Stimulated activated CD8-positive, alpha-beta memory T cell treated with anti-CD3 and anti-CD28 coated beads, Interleukin-2, amount 100 ng/mL, for 1 hour (primary cell): ENCODE measurements around the gene INPP5J.
"Not testable (repeated sequence)": the region's sequence is repeated elsewhere in the genome, so short reads cannot be mapped to it uniquely, and the experiment has no call there.

Experiments
- DNase-seq, 2 donors: peaks; one replicate each; pipeline ENCODE4 v3.0.0-alpha.2; 2020; ENCODE audit warnings: low read depth in 2 of 2

INPP5J gene, protein sequence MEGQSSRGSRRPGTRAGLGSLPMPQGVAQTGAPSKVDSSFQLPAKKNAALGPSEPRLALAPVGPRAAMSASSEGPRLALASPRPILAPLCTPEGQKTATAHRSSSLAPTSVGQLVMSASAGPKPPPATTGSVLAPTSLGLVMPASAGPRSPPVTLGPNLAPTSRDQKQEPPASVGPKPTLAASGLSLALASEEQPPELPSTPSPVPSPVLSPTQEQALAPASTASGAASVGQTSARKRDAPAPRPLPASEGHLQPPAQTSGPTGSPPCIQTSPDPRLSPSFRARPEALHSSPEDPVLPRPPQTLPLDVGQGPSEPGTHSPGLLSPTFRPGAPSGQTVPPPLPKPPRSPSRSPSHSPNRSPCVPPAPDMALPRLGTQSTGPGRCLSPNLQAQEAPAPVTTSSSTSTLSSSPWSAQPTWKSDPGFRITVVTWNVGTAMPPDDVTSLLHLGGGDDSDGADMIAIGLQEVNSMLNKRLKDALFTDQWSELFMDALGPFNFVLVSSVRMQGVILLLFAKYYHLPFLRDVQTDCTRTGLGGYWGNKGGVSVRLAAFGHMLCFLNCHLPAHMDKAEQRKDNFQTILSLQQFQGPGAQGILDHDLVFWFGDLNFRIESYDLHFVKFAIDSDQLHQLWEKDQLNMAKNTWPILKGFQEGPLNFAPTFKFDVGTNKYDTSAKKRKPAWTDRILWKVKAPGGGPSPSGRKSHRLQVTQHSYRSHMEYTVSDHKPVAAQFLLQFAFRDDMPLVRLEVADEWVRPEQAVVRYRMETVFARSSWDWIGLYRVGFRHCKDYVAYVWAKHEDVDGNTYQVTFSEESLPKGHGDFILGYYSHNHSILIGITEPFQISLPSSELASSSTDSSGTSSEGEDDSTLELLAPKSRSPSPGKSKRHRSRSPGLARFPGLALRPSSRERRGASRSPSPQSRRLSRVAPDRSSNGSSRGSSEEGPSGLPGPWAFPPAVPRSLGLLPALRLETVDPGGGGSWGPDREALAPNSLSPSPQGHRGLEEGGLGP

DNA sequence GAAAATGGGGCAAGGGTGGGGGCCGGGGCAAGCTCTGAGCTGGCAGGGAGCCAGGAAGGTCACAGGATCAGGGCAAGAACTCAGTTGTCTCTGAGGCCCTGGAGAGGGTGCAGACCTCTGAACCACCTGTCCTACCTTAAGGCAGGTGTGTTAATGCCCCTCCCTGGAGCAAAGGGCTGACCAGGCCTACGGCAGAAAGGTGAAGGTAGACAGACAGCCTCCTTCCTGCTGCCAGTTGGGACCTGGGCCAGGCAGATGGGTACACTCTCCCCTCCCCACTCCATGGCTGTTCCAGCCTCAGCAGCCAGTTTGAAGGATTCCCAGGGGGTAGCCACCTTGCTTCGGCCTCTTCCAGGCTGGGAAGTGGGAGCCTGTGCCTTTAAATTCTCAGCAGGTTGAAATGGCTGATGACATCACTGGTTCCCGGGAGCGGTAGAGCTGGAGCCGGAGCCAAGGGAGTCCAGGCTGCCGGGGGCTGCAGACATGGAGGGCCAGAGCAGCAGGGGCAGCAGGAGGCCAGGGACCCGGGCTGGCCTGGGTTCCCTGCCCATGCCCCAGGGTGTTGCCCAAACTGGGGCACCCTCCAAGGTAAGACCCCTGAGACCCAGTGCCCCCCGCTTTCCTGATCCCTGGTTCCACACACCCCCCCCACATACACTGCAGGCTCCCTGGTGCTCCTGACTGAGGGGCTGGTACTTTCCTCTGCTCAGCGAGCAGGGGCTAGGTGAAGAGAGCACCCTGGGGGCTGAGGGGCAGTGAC is at the start of gene INPP5J:
Gene INPP5J, plus strand, starts transcription at position 435 of the 760 bp plus-strand sequence. Its CDS starts 49 bp downstream, at position 484.
- DNase-seq = no peak

DNA sequence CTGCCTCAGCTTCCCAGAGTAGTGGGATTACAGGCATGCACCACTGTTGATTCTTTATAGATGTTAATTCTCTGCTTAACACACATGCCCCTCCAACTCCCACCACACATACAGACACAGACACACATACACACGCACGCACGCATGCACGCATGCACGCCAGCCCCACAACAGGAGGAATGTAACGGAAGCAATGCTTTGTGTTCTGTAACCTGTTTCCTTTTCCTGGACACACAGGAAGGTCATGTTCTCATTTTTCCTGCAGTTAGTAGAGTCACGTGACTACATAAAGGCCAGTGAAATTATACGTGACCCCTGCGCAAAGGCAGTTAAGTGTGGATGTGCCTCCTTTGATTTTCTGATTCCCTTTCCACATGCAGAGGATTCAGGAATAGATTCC is 49.6 kb upstream of the INPP5J start:
- DNase-seq = not testable (repeated sequence)

DNA sequence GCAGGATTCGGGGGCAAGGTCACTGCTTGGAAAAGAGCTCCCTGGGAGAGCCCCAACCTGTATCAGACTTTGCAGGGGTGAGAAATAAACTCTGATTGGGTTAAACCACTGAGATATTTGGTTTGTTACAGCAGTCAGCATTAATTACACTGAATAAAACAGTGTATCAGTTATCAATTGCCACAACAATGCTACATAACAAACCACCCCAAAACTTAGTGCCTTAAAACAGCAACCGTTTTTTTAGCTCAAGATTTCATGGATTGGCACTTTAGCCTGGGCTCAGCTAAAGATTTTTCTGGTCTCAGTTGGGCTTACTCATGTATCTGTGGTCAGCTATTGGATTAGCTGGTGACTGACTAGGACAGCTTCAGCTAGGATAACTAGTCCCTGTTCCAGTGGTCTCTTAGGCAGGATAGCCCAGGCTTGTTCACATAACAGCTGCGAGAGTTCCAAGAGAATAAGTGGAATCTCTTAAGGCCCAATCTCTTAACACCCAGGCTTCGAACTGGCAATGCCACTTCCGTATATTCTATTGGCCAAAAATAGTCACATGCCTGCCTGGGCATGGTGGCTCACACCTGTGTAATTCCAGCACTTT is 49.1 kb upstream of the INPP5J start:
- not testable (repeated sequence) for DNase-seq

DNA sequence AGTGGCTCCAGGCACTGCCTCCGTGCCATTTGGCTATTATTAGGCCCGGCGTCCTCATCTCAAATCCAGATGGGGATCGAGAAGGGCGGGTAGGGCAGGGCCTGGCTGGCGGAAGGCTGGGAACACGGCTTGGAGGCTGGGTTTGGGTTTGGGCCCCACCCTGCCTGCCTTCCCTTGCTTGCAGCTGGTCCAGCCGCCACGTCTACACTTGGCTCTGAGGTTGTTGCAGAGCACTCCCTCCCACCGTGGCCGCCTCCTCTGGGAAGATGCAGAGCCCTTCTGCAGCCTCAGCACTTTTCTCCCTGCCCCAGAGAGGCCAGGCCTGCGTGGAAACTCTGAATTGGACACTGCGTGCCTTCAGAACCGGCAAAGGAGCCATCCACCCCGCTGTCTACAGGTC is 46.8 kb upstream of the INPP5J start:
- DNase-seq = no peak

DNA sequence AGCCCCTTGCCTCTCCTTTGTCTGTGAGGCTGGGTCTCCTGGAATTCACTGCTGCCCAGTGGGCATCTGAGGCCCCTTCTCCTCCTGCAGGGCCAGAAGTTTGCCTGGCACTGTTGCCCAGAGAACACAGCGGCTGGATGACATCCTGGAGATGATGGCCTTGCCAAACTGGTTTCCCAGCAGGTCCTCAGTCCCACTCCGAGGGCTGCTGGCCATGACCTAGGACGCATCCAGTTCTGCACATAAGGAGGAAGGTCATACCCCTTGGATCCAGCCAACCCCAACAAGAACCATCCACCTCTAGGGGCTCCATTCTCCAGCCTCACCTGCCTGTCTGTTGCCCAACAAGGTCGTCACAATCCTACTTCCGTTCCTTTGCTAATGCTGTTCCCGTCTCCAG is 45.1 kb upstream of the INPP5J start:
- DNase-seq = no peak

DNA sequence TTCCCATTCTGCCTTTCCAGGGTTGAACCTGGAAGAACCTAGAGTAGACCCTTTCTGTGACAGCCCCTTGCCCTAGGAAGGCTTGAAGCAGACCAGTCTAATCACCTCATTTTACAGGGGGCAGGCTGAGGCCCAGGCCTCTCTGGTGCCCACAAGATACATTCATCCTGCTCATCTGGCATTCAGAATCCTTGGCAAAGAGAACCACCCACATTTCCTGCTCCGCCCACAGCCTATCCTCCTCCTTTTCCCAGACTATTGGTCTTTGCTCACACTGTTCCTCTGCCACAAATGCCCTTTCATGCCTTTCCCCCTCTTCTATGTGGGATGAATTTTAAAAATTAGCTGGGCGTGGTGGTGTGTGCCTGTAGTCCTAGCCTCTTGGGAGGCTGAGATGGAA is 44.4 kb upstream of the INPP5J start:
- DNase-seq = not testable (repeated sequence)

DNA sequence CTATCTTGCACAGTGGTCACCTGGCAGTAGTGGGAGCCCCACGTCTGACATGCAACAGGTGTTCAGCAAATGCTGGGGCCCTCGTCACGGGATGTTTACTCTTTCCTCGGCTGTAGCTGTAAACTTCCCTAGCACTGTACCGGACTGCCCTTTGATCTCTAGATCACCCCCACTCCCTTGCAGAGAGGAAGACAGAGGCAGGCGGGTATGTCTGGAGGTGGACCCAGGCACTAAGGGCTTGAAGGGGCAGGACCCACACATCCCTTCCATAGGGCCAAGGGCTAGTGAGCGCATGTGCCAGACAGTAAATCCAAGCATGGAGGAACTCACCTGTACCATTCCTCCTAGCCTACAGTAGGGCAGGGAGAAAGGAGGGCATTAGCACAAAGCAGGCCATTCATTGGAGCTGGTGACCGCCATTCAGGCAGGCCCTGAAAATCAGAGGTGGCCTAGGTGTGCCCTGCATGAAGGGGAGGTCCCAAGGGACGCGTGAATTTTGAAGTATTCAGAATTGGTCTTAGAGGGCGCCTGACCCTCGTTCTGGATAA is 43.6 kb upstream of the INPP5J start:
- no peak for DNase-seq

DNA sequence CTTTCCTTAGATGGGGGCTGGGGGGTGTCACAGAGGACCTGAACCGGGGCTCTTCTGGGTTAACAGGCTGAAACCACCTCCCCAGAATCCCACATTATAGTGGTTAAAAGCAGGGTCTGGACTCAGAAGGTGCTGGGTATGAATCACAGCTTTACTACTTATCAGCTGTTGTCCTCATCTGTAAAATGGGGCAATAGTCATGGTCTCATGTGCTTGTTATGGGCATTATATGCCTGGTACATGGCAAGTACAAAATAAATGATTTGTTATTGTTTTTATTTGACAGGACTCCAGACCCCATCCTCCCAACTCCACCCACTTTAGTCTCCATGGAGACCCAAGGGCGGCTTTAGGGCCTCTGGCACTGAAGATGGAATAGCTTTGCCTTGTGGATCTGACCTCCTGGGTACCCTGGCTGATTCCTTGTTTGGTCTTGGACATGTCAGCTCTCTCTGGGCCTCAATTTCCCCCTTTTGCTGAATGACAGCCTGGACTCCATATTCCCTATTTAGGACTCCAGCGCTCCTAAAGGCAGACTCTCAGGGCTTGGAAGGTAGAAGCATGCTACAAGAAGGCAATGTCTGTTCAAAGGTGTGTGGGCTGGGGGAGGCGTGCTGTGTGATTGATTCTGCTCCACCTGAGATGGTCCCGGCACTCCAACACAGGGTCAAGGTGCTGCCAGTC is 42.5 kb upstream of the INPP5J start:
- DNase-seq = no peak

DNA sequence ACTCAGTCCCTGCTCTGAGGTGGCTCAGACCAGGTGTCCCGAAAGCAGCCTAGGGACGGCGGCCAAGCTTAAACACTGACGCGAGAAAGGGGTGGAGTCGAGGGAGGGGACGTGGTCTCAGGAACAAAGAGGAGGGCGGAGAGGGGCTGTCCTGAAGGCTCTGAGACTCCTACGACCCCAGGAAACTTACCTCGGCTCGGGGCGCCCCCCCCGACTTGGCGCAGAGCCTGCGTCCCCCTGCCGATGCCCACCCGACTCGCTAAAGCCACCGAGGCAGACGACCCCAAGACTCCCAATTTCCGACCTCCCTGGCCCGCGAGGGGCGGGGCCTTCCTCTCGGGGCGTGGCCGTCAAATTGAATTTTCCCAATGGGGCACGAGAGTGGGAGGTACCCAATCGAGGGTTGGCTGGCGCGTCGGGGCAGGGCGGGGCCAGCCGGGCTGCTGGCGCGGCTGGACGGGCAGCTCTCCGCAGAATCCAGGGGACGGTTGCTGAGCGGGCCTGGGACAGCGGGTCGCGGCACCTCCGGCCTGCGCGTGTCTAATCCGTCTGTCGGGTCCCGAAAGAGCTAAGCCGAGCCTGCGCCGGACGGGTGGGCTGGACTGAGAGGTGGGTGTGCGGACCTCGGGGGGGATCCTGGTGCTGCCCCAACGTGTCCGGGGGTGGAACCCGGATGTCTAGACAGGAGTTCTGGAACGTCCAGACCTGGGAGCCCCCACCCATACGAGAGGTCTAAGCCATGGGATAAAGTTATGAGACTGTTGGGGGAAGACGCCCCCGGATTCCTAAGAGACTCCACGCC is 41.7 kb upstream of the INPP5J start, which contains the start of gene SMTN:
Gene SMTN, plus strand, starts transcription at position 471 of the 802 bp plus-strand sequence. CDS start 1,941 bp downstream, outside the sequence.
- DNase-seq = peak; percentile 71 to 83

DNA sequence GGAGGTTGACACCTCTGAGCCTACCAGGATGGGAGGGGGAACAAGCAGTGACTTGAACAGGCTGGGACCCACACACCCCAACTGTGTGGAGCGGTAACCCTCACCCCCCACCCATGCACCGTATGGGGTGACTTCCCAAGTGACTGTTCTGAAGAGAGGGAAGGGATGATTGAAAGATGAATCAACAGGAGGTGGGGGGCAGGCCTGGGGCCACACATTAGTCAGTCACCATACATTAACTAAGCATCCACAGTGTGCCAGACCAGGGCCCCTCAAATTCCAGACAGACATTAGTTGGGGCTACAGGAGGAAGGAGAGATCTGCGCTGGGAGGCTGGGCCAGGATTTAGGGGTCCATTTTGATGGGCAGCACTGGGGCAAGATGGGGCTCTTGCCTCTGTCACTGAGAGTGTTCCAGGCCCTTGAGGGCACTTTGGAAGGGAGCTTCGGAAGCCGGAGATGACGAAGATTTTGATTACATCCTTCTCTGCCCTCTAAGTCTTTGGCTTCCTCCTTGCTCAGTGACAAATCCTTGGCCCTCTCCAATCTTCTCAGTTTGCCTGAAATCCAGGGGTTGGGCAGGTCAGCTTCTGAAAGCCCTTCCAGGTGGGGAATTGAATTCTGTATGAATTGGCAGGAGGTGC is 40.7 kb upstream of the INPP5J start:
- no peak for DNase-seq

DNA sequence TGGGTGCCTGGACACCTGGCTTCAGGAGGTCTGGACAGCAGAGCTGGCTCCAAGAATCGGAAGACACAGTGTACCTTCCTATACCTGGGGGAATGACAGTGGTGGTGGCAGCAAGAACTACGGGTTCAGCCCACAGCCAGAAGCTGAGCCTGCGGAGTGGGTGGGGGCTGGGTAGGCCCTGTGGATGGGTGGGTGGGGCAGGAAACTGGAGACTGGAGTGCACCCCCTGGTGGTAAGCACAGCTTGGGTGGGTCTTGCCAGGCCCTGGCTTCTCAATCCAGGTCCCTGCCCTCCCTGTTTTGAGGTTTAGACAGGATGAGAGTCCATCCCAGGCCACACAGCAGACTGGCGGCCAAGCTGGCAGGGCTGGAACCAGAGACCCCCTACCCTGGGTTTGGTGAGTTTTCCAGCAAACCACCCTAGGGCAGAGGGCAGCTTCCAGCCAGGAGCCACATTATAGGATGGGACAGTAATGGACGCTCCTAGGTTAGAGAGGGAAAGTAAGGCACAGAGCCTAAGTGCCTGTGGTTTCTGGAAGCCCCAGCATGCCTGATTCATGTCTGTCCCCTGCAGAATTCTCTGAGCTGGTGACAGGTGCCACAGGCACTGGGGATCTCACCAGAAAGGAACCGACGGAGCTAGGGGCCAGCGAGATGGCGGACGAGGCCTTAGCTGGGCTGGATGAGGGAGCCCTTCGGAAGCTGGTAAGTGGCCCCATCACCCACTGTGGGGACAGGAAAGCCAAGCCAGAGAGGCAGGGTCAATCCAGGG is 40.0 kb upstream of the INPP5J start:
- DNase-seq = no peak

DNA sequence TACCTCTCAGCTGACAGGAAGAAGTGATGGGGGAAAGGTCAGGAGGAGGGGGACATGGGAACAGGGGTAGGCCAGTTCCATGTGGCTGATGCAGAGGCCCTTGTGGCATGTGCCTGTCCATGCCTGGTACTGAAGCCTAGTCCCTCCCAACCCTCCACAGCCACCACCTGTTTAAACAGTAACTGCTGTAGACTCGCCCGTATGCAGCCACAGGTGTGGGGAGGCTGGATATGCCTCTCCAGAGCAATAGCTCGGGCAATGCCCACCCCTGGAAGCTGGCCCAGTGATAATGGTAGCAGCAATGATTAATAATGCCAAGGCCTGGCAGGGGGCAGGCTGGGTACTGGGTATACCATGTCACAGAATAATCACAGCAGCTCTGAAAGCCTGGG is 39.4 kb upstream of the INPP5J start:
- no peak for DNase-seq

DNA sequence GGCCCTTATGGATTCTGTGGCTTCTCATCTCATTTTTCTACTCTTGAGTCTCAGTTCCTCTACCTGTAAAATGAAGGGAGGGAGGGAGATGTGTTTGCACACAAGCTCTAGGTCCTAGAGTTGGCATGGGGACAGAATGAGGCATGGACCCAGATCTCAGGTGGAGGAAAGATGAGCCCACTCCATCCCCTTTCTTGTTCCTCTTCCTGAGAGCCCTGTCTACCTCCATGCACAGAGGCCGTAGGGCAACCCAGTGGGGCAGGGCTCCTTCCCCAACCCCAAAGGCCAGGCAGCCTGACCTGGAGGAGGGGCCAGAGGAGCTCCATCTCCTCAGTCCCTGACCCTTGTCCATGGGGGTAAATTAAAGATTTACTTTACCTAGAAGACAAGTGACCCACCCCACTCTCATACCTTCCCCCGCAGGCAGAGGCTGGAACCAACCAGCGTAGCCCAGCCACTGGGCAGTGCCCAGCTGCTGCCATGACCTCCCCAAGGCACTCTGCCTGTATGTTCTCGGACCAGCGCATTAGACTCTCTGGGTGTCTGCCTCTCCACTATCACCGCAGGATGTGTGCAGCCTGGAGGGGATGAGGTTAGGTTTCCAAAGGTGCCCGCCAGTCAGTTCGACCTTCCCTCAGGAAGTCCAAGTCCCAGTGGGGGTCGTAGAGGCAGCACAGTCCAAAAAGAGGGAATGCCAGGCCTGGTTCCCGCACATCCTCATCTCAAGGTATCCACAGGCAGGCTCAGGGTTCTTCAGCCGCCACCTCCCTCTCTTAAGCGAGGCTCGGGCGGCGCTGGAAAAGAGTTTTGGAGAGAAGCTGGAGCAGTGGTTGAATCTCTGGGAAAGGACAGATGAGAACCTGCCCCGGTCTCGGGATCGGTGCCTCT is 38.6 kb upstream of the INPP5J start:
- DNase-seq = no peak

DNA sequence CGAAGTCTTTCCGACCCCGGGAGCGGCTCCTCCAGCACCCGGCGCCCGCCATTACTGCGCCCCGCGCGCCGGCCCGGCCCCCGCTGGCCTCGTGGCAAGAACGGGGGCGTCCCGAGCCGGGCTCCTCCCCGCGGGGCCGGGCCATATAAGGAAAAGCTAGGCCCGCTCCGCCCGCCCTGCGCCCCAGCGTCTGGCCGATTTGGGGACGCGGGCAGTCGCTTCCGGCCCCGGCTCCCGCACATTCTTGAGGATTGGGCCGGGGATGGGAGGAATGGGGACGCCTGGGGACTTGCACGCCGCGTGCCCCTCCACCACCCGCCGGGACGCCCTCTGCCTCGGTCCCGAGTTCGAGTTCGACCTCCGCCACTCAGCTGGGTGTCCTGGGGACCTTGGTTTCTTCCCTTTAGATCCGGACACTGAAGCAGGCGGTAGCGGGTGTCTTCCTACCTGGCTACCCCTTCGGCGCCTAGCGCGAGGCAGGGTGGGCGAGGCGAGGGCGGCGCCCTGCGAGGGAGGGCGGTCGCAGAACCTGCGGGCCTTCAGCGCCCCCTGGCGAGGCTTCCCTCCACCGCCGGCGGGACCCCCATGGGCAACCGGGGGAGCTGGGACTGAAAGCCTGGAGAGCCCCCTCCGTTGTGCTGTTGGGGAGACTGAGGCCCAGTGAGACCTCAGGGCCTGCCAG is 37.8 kb upstream of the INPP5J start:
- peak; percentile 72 to 78 for DNase-seq

DNA sequence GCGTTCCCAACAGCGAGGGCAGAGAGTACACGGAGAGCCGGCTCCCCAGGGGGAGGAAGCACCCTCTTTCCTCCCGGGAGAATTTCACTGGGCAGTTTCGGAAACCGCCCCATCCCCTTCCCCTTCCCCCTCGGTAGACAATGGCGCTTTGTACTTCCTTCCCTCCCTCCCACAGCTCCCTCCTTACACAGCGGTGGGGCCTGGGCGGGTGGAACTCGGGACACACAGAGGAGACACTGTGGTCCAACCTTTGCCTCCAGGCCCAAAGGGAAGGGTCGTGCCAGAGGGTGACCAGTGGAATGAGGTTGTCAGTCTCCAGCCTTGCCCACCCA is 37.3 kb upstream of the INPP5J start:
- DNase-seq = no peak

DNA sequence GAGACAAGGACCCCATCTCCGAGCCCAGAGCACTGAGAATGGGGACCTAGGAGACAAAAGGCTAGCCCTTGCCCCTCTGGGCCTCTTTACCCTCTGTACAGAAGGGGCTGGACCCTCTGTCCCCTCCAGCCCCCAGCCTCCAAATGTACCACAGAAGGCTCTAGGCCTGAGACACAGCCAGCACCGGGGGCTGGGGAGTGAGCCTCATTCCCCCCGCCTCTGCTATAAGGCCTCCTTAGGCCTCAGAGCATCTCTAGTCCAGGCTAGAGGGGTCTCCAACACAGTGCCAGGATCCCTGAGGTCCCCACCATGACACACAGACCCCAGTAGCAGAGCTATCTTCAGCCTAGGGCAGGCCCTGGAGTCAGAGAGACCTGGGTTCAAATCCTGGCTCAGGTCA is 36.8 kb upstream of the INPP5J start:
- no peak for DNase-seq
